ENCODE data around the gene USP17L21.
"Not testable (repeated sequence)": the region's sequence is repeated elsewhere in the genome, so short reads cannot be mapped to it uniquely, and the experiment has no call there.

Gene USP17L21

GRCh38 chr4:9262572-9262971, at the start of gene USP17L21:
TSS of gene USP17L21 (plus strand) at chr4:9262872. CDS start at chr4:9262872, 0 bp downstream.
- in situ Hi-C loops (cut with MboI; ENCODE audit: low sequenced_read_pairs), result not testable (repeated sequence)

GRCh38 chr4:9214701-9215100, 48.0 kb upstream of the USP17L21 start:
- in situ Hi-C loops (cut with MboI; ENCODE audit: low sequenced_read_pairs), result not testable (repeated sequence)

- in situ Hi-C loops (cut with MboI; ENCODE audit: low sequenced_read_pairs), result not testable (repeated sequence)
Measured at GRCh38 chr4:9215105-9215504, 47.6 kb upstream of the USP17L21 start, which contains the start of gene USP17L11. TSS of gene USP17L11 (plus strand) at chr4:9215405. CDS start at chr4:9215405, 0 bp downstream.

GRCh38 chr4:9219852-9220251, 42.8 kb upstream of the USP17L21 start, which contains the start of gene USP17L12:
TSS of gene USP17L12 (plus strand) at chr4:9220152. CDS start at chr4:9220152, 0 bp downstream.
- in situ Hi-C loops (cut with MboI; ENCODE audit: low sequenced_read_pairs), result not testable (repeated sequence)

- in situ Hi-C loops (cut with MboI; ENCODE audit: low sequenced_read_pairs), result not testable (repeated sequence)
Measured at GRCh38 chr4:9224596-9224995, 38.1 kb upstream of the USP17L21 start, which contains the start of gene USP17L13. TSS of gene USP17L13 (plus strand) at chr4:9224896. CDS start at chr4:9224896, 0 bp downstream.

- in situ Hi-C loops (cut with MboI; ENCODE audit: low sequenced_read_pairs), result not testable (repeated sequence)
Measured at GRCh38 chr4:9230249-9230648, 32.4 kb upstream of the USP17L21 start.

- in situ Hi-C loops (cut with MboI; ENCODE audit: low sequenced_read_pairs), result not testable (repeated sequence)
Measured at GRCh38 chr4:9234085-9234484, 28.6 kb upstream of the USP17L21 start, which contains the start of gene USP17L15. TSS of gene USP17L15 (plus strand) at chr4:9234385. CDS start at chr4:9234385, 0 bp downstream.

- in situ Hi-C loops (cut with MboI; ENCODE audit: low sequenced_read_pairs), result not testable (repeated sequence)
Measured at GRCh38 chr4:9238461-9238860, 24.2 kb upstream of the USP17L21 start.

GRCh38 chr4:9243579-9243978, 19.1 kb upstream of the USP17L21 start, which contains the start of gene USP17L17:
TSS of gene USP17L17 (plus strand) at chr4:9243879. CDS start at chr4:9243879, 0 bp downstream.
- in situ Hi-C loops (cut with MboI; ENCODE audit: low sequenced_read_pairs), result not testable (repeated sequence)

- in situ Hi-C loops (cut with MboI; ENCODE audit: low sequenced_read_pairs), result not testable (repeated sequence)
Measured at GRCh38 chr4:9247953-9248680, 14.6 kb upstream of the USP17L21 start, which contains the start of gene USP17L18. TSS of gene USP17L18 (plus strand) at chr4:9248630. CDS start at chr4:9248630, 0 bp downstream.

- in situ Hi-C loops (cut with MboI; ENCODE audit: low sequenced_read_pairs), result not testable (repeated sequence)
Measured at GRCh38 chr4:9253078-9253477, 9.6 kb upstream of the USP17L21 start, which contains the start of gene USP17L19. TSS of gene USP17L19 (plus strand) at chr4:9253378. CDS start at chr4:9253378, 0 bp downstream.

- in situ Hi-C loops (cut with MboI; ENCODE audit: low sequenced_read_pairs), result not testable (repeated sequence)
Measured at GRCh38 chr4:9257824-9258223, 4.8 kb upstream of the USP17L21 start, which contains the start of gene USP17L20. TSS of gene USP17L20 (plus strand) at chr4:9258124. CDS start at chr4:9258124, 0 bp downstream.

- in situ Hi-C loops (cut with MboI; ENCODE audit: low sequenced_read_pairs), result not testable (repeated sequence)
Measured at GRCh38 chr4:9267319-9267718, 4.6 kb downstream of the USP17L21 start, which contains the start of gene USP17L22. TSS of gene USP17L22 (plus strand) at chr4:9267619. CDS start at chr4:9267619, 0 bp downstream.

- in situ Hi-C loops (cut with MboI; ENCODE audit: low sequenced_read_pairs), result not testable (repeated sequence)
Measured at GRCh38 chr4:9271719-9272118, 9.0 kb downstream of the USP17L21 start.
